Right lobe of liver (tissue), 4 donors: Measurements from ENCODE around the gene ATP5F1D.

Experiments used
- CTCF ChIP-seq, 4 donors: fragments of 200-600 bp in 3 of 4; fragments of 450-650 bp in 1 of 4; IDR thresholded peaks; one replicate each; pipeline versions ENCODE4 v1.5.1 to v1.8.0; 2016 to 2022; ENCODE audit warnings: antibody characterized with exemption in 4 of 4, mild to moderate bottlenecking in 2 of 4
- POLR2A ChIP-seq: fragments of 450-650 bp; IDR thresholded peaks from one replicate; pipeline ENCODE4 v1.6.1; 2017; ENCODE audit warnings: antibody characterized with exemption, mild to moderate bottlenecking
- donor health status: DM: no; HTN: no; CAD: no.
- donor health status: DM: no; HTN: no; CAD: no.
- donor health status: DM: no; HTN: yes; CAD: no.

- TF ChIP-seq CTCF (IDR thresholded peaks at IDR 0.05) (no peak), POLR2A (no peak)
Observed at GRCh38 chr19:1270854-1271527, 29.4 kb downstream of the ATP5F1D start.
